Pancreas (tissue), 10 donors: ENCODE data around the gene HSCB. TPM values are rescaled to one million over a fixed set of nuclear protein-coding genes. Genes with fewer than 3 reads are reported as not detected.
A peak's percentile ranks its signal among the peaks of the same experiment; 100 is the strongest.
"Not testable (repeated sequence)": the region's sequence is repeated elsewhere in the genome, so short reads cannot be mapped to it uniquely, and the experiment has no call there.

Source experiments
- ATAC-seq, 4 donors: fragments of 200-7000 bp; cut with Tn5 transposase; one replicate each; pipeline versions ENCODE4 v1.8.0 to v1.9.1; 2020; ENCODE audit warnings: mild to moderate bottlenecking in 4 of 4, moderate library complexity in 4 of 4
- DNase-seq, 6 donors: peaks; one replicate each; pipeline ENCODE4 v3.0.0-alpha.2; 2020
- FAIRE-seq: peaks from 2 replicates; lab custom pipeline; 2012; peaks lifted over from hg19 to GRCh38; lab: Jason Lieb, UNC
- H3K27ac ChIP-seq, 4 donors: fragments of 200-600 bp; sonication (generic); 1 replicate in 3 of 4; 2 replicates in 1 of 4; pipeline versions ENCODE4 v1.5.0 to v1.8.0; 2020
- H3K27me3 ChIP-seq, 4 donors: fragments of 200-600 bp; one replicate each; pipeline ENCODE4 v1.8.0; 2021
- H3K36me3 ChIP-seq, 3 donors: fragments of 200-600 bp; sonication (generic) in 1 of 3; one replicate each; pipeline versions ENCODE4 v1.5.0 to v1.8.0; 2020 to 2021
- H3K4me1 ChIP-seq, 3 donors: fragments of 200-600 bp; one replicate each; pipeline ENCODE4 v1.8.0; 2021
- H3K4me3 ChIP-seq, 4 donors: fragments of 200-600 bp; sonication (generic) in 2 of 4; one replicate each; pipeline versions ENCODE4 v1.5.0 to v1.8.0; 2020 to 2021
- H3K9me3 ChIP-seq, 4 donors: fragments of 200-600 bp; one replicate each; pipeline ENCODE4 v1.8.0; 2021
- WGBS, 2 donors: extraction: QIAGEN DNeasy Blood & Tissue Kit; methylation state at CpG; one replicate each; pipeline ENCODE4 v1.1.7; 2013; 5-methylcytosine and 5-hydroxymethylcytosine counted together
- intact Hi-C, 3 donors: fragments of 100-400 bp; cut with DNase I; formaldehyde crosslinking; loops; one replicate each; pipeline versions ENCODE4 v1.11.1 to v1.14.2; 2022
- polyA plus RNA-seq, 2 donors: library from polyadenylated mRNA; stranded (reverse); fragments of 200-250 nt; gene quantifications; one replicate each; pipeline ENCODE4 v1.2.3, GENCODE V29; 2013
- total RNA-seq, 6 donors: library from RNA; stranded (reverse); fragmentation: NEBNext Ultra II Directional in 4 of 6; extraction: Animal tissue kit (Norgen Biotek cat#: 25700) in 4 of 6; gene quantifications; one replicate each; pipeline versions ENCODE4 v1.2.1 to v1.2.4, GENCODE V29; 2021 to 2023
- TF ChIP-seq, protein P1 (sequence below), 4 donors: fragments of 200-600 bp; sonication (generic) in 3 of 4; IDR thresholded peaks; one replicate each; pipeline versions ENCODE4 v1.5.0 to v1.8.0; 2021; ENCODE audit warnings: antibody characterized with exemption in 4 of 4
- donor health status: healthy with polysubstance abuse.
- donor health status: DM: no; HTN: no; CAD: no; lungs with moderate emphysema.
- donor health status: DM: no; HTN: no; CAD: no.
- donor health status: control.
- donor health status: control.
- donor health status: Bipolar disorder and iron deficiency.
- donor health status: DM: yes; HTN: yes; CAD: no.
- donor health status: DM: no; HTN: no; CAD: no.
- donor health status: DM: no; HTN: no; CAD: no.
- donor health status: DM: yes; HTN: yes; CAD: no.

Gene HSCB
- total and polyA plus RNA-seq, 8 donors, result 7.0 to 17.7 (median 8.1) TPM

DNA sequence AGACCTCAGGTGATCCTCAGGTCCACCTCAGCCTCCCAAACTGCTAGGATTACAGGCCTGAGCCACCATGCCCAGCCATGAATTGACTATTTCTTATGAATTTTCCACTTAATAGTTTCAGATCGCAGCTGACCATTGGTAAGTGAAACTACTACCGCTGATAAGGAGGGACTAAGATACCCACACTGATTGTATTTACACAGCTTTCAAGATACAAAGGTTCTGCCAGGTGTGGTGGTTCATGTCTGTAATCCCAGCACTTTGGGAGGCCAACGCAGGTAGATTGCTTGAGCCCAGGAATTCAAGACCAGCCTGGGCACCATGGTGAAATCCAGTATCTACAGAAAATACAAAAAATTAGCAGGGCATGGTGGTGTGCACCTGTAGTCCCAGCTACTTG is 4.1 kb upstream of the HSCB start:
- no peaks in the 10 kb centered on the region for H3K9me3 ChIP-seq
- 33 to 36% methylated on average over 3 of the region's 3 CpGs for WGBS, 2 donors
- intact Hi-C loops, result no loop called here
- FAIRE-seq (no peak), DNase-seq (no peak), ATAC-seq (no peak)
- H3K27me3 ChIP-seq, result no peaks in the 10 kb centered on the region
- TF ChIP-seq, protein P1, sequence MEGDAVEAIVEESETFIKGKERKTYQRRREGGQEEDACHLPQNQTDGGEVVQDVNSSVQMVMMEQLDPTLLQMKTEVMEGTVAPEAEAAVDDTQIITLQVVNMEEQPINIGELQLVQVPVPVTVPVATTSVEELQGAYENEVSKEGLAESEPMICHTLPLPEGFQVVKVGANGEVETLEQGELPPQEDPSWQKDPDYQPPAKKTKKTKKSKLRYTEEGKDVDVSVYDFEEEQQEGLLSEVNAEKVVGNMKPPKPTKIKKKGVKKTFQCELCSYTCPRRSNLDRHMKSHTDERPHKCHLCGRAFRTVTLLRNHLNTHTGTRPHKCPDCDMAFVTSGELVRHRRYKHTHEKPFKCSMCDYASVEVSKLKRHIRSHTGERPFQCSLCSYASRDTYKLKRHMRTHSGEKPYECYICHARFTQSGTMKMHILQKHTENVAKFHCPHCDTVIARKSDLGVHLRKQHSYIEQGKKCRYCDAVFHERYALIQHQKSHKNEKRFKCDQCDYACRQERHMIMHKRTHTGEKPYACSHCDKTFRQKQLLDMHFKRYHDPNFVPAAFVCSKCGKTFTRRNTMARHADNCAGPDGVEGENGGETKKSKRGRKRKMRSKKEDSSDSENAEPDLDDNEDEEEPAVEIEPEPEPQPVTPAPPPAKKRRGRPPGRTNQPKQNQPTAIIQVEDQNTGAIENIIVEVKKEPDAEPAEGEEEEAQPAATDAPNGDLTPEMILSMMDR (IDR thresholded peaks at IDR 0.05), result no peak
- peaks cover 0 to 7% (median under 1%) of the 10 kb centered on the region in 3 donors for H3K4me1 ChIP-seq
- no peak overlapping the region for H3K4me3 ChIP-seq
- H3K27ac ChIP-seq, result no peak overlapping the region
- no peaks in the 10 kb centered on the region for H3K36me3 ChIP-seq

DNA sequence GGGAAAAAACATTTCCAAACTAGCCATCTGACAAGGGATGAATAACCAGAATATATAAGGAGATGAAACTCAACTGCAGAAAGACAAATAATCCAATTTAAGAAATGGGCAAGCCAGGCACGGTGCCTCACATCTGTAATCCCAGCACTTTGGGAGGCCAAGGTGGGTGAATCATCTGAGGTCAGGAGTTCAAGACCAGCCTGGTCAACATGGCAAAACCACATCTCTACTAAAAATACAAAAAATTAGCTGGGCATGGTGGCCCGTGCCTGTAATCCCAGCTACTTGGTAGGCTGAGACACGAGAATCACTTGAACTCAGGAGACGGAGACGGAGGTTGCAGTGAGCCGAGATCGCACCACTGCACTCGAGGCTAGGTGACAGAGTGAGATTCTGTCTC is 3.0 kb upstream of the HSCB start:
- H3K36me3 ChIP-seq, H3K4me1 ChIP-seq, FAIRE-seq, H3K9me3 ChIP-seq, H3K27me3 ChIP-seq, H3K4me3 ChIP-seq, H3K27ac ChIP-seq, DNase-seq, ATAC-seq, intact Hi-C loops: not testable (repeated sequence)
- 93 to 95% methylated on average over 8 of the region's 8 CpGs for WGBS, 2 donors

DNA sequence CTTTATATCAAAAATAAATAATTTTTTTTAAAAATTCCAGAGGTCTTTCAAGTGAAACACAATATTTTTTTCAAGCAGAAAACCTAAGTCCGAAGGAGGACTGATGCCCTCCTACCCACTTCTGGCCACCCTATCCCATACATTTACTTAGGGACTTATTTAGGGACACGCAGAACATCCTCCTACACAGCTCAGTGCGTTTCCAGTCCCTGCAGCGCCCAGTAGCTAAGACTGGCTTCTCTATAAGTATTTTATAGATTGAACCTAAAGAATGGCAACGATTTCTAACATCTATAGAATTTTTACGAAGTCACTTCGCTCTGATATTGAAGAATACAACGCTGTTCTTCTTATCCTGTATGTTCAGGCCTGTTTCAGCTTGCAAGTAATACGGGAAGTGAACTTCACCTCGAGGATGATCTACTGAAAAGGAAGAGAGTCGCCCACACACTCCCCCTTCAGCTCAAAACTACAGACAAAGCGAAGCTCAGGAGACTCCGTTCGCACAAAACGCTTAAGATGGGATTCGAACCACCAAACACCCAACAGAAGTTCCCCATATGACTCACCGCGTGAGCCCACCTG is 547 bp upstream of the HSCB start:
- FAIRE-seq (no peak), DNase-seq (no peak), ATAC-seq (no peak)
- intact Hi-C loops, result no loop called here
- H3K27ac ChIP-seq, result no peak overlapping the region
- H3K36me3 ChIP-seq, result peaks cover 0 to 18% (median 4%) of the 10 kb centered on the region in 3 donors
- no peaks in the 10 kb centered on the region for H3K9me3 ChIP-seq
- no peaks in the 10 kb centered on the region for H3K27me3 ChIP-seq
- peaks cover 0 to 7% (median 4%) of the 10 kb centered on the region in 3 donors for H3K4me1 ChIP-seq
- TF ChIP-seq, protein P1 (IDR thresholded peaks at IDR 0.05), result no peak
- peak overlapping the region; percentile 71 to 97 (median 96) for H3K4me3 ChIP-seq
- WGBS, 2 donors, result 7 to 10% methylated on average over 18 of the region's 18 CpGs

DNA sequence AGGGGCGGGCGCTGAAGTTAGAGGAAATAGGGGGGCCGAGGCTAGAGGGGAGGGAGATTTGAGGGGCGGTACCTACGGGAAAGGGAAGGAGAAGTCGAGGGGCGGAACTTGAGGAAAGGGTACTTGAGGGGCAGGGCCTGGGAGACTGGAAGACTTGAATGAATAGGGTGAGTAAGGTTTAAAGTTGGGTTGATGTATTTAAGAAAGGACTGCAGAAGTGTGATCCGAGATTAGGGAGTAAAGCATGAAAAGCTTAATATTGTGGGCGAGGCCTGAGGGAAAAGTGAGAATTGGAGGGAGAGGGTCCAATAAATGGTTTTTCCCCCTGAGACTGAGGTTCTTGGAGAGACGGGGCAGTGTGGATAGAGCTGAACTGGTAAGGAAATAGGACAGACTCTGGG is 723 bp downstream of the HSCB start:
- Histone ChIP-seq H3K36me3 (peaks cover 0 to 18% (median 6%) of the 10 kb centered on the region in 3 donors), H3K4me3 (peak overlapping the region in 3 of 4 donors; percentile 71 to 97 (median 96)), H3K4me1 (peaks cover 0 to 7% (median 4%) of the 10 kb centered on the region in 3 donors), H3K9me3 (no peaks in the 10 kb centered on the region), H3K27ac (peak overlapping the region in 3 of 4 donors; percentile 96 to 98 (median 98)), H3K27me3 (no peaks in the 10 kb centered on the region)
- WGBS, 2 donors, result 3 to 4% methylated on average over 10 of the region's 10 CpGs
- intact Hi-C loops, result no loop called here
- FAIRE-seq (peak; percentile 39), DNase-seq (no peak), ATAC-seq (no peak)
- TF ChIP-seq, protein P1 (IDR thresholded peaks at IDR 0.05), result no peak

DNA sequence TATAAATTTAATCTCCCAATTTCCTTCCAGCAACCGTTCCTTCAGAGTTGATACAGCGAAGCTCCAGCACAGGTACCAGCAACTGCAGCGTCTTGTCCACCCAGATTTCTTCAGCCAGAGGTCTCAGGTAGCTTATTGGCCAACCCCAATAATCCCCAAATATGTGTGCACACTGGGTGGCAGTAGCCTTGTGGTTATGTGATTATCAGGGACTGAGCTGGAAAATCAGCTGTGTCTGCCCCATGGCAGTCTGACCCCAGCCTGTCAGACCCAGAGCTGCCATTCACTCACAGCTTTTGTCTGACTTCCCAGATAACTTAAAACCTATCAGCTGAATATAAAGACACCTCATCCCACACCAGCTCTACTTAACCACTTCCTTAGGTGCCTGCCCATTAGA is 2.0 kb downstream of the HSCB start:
- Histone ChIP-seq H3K27ac (no peak overlapping the region), H3K4me3 (no peak overlapping the region), H3K4me1 (peaks cover 0 to 7% (median 4%) of the 10 kb centered on the region in 3 donors), H3K27me3 (no peaks in the 10 kb centered on the region), H3K9me3 (no peaks in the 10 kb centered on the region), H3K36me3 (peaks cover 0 to 18% (median 6%) of the 10 kb centered on the region in 3 donors)
- WGBS, 2 donors, result 88% methylated on average over 3 of the region's 3 CpGs
- ATAC-seq, result no peak
- DNase-seq, result no peak
- intact Hi-C loops, result no loop called here
- FAIRE-seq, result no peak
- TF ChIP-seq, protein P1 (IDR thresholded peaks at IDR 0.05), result no peak
